Measurements from ENCODE around the gene SETD3.

- TF ChIP-seq YY1 (IDR thresholded peaks at IDR 0.05; ENCODE audit: low read depth): no peak
- TF ChIP-seq RAD21 (IDR thresholded peaks at IDR 0.05; ENCODE audit: low read depth): no peak
- no peak for TF ChIP-seq TCF12 (IDR thresholded peaks at IDR 0.05; ENCODE audit: low read depth)
- no peak for TF ChIP-seq MAX (IDR thresholded peaks at IDR 0.05)
- TF ChIP-seq EGR1 (IDR thresholded peaks at IDR 0.05): no peak
- TF ChIP-seq TAF1 (IDR thresholded peaks at IDR 0.05; ENCODE audit: low read depth): no peak
- TF ChIP-seq EP300 (IDR thresholded peaks at IDR 0.05; ENCODE audit: borderline replicate concordance): no peak
Observed at GRCh38 chr14:99423434-99423833, 57.2 kb downstream of the SETD3 start.

Measured in Ishikawa (cell line).